ENCODE data around the gene PLOD3. TPM values are rescaled to one million over a fixed set of nuclear protein-coding genes. Genes with fewer than 3 reads are reported as not detected.

Gene PLOD3
- total RNA-seq, 1 donor from 2014 or later: 161 TPM

DNA sequence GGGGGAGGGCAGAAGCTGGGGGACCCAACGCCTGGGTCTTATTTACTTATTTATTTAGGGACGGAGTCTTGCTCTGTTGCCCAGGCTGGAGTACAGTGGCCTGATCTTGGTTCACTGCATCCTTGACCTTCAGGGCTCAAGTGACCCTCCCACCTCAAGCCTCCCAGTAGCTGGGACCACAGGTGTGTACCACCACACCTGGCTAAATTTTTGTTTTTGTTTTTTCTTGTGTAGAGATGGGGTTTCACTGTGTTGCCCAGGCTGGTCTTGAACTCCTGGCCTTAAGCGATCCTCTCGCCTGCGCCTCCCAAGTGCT is 14.8 kb downstream of the PLOD3 start:
- peaks cover 8% of the 10 kb centered on the region for H4K20me1 ChIP-seq (ENCODE audit: insufficient read depth, low read length)
- Mint-ChIP-seq H3K27ac (ENCODE audit: unreplicated experiment) (no peak overlapping the region), H3K9me3 (ENCODE audit: unreplicated experiment) (no peaks in the 10 kb centered on the region), H3K4me3 (ENCODE audit: unreplicated experiment) (no peak overlapping the region), H3K36me3 (ENCODE audit: low read depth, unreplicated experiment) (no peaks in the 10 kb centered on the region), H3K4me1 (ENCODE audit: low read depth, unreplicated experiment) (no peaks in the 10 kb centered on the region), H3K27me3 (ENCODE audit: low read depth, unreplicated experiment) (peaks cover 30% of the 10 kb centered on the region)
- no peaks in the 10 kb centered on the region for H3K36me3 ChIP-seq (ENCODE audit: insufficient read depth, low read length)
- no peak overlapping the region for H3K9ac ChIP-seq (ENCODE audit: low read length)
- no peaks in the 10 kb centered on the region for H3K9me3 ChIP-seq (ENCODE audit: insufficient read depth, low read depth, low read length)
- DNase-seq (ENCODE audit: low read depth) (no peak), FAIRE-seq (no peak)
- H3K27ac ChIP-seq (ENCODE audit: low read depth, low read length): no peak overlapping the region
- TF ChIP-seq EZH2 (IDR thresholded peaks at IDR 0.05; ENCODE audit: insufficient read depth, low read length): no peak
- TF ChIP-seq, protein P1, sequence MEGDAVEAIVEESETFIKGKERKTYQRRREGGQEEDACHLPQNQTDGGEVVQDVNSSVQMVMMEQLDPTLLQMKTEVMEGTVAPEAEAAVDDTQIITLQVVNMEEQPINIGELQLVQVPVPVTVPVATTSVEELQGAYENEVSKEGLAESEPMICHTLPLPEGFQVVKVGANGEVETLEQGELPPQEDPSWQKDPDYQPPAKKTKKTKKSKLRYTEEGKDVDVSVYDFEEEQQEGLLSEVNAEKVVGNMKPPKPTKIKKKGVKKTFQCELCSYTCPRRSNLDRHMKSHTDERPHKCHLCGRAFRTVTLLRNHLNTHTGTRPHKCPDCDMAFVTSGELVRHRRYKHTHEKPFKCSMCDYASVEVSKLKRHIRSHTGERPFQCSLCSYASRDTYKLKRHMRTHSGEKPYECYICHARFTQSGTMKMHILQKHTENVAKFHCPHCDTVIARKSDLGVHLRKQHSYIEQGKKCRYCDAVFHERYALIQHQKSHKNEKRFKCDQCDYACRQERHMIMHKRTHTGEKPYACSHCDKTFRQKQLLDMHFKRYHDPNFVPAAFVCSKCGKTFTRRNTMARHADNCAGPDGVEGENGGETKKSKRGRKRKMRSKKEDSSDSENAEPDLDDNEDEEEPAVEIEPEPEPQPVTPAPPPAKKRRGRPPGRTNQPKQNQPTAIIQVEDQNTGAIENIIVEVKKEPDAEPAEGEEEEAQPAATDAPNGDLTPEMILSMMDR (IDR thresholded peaks at IDR 0.05; ENCODE audit: insufficient read depth, low read depth, low read length): no peak
- H3K27me3 ChIP-seq (ENCODE audit: insufficient read depth, low read length): peaks cover 24% of the 10 kb centered on the region
- no peak overlapping the region for H2AFZ ChIP-seq (ENCODE audit: low read depth, low read length)
- no peak overlapping the region for H3K4me2 ChIP-seq (ENCODE audit: low read length)
- peaks cover 2% of the 10 kb centered on the region for H3K4me1 ChIP-seq (ENCODE audit: insufficient read depth, low read length)
- no peak overlapping the region for H3K4me3 ChIP-seq (ENCODE audit: insufficient read depth, low read depth, low read length)
- no peaks in the 10 kb centered on the region for H3K79me2 ChIP-seq (ENCODE audit: insufficient read depth, low read length)

GRCh38 chr7:101201695-101202602 is 15.4 kb downstream of the PLOD3 start:
- no peak overlapping the region for H3K9ac ChIP-seq (ENCODE audit: low read length)
- H3K27ac Mint-ChIP-seq (ENCODE audit: unreplicated experiment): no peak overlapping the region
- DNase-seq (ENCODE audit: low read depth): no peak

More at GRCh38 chr7:101201695-101202602, 15.4 kb downstream of the PLOD3 start:
- Histone ChIP-seq H3K4me2 (ENCODE audit: low read length) (peak overlapping the region; percentile 44), H3K27ac (ENCODE audit: low read depth, low read length) (no peak overlapping the region), H3K27me3 (ENCODE audit: insufficient read depth, low read length) (peaks cover 24% of the 10 kb centered on the region), H3K79me2 (ENCODE audit: insufficient read depth, low read length) (no peaks in the 10 kb centered on the region), H3K36me3 (ENCODE audit: insufficient read depth, low read length) (no peaks in the 10 kb centered on the region), H4K20me1 (ENCODE audit: insufficient read depth, low read length) (peaks cover 8% of the 10 kb centered on the region), H3K9me3 (ENCODE audit: insufficient read depth, low read depth, low read length) (no peaks in the 10 kb centered on the region), H3K4me1 (ENCODE audit: insufficient read depth, low read length) (peaks cover 2% of the 10 kb centered on the region), H3K4me3 (ENCODE audit: insufficient read depth, low read depth, low read length) (no peak overlapping the region), H2AFZ (ENCODE audit: low read depth, low read length) (peak overlapping the region; percentile 41)
- no peaks in the 10 kb centered on the region for H3K9me3 Mint-ChIP-seq (ENCODE audit: unreplicated experiment)
- H3K4me3 Mint-ChIP-seq (ENCODE audit: unreplicated experiment): no peak overlapping the region
- no peaks in the 10 kb centered on the region for H3K4me1 Mint-ChIP-seq (ENCODE audit: low read depth, unreplicated experiment)
- FAIRE-seq: no peak
- H3K36me3 Mint-ChIP-seq (ENCODE audit: low read depth, unreplicated experiment): no peaks in the 10 kb centered on the region
- TF ChIP-seq, protein P1 (IDR thresholded peaks at IDR 0.05; ENCODE audit: insufficient read depth, low read depth, low read length): no peak
- peak; percentile 92 for TF ChIP-seq EZH2 (IDR thresholded peaks at IDR 0.05; ENCODE audit: insufficient read depth, low read length)
- H3K27me3 Mint-ChIP-seq (ENCODE audit: low read depth, unreplicated experiment): peaks cover 30% of the 10 kb centered on the region
